GM12874 (cell line): ENCODE results near the gene SURF6.

Experiments used
- CTCF ChIP-seq: IDR thresholded peaks from 2 replicates; pipeline ENCODE4 v1.5.1; 2011; ENCODE audit warnings: low read depth, mild to moderate bottlenecking, control low read depth, low read length, moderate library complexity; ENCODE audit not compliant: insufficient read depth

SURF6 gene

GRCh38 chr9:133284362-133284761 lies 51.6 kb downstream of the SURF6 start:
- TF ChIP-seq CTCF: no peak

GRCh38 chr9:133282464-133283238 lies 53.3 kb downstream of the SURF6 start:
- TF ChIP-seq CTCF: no peak

DNA sequence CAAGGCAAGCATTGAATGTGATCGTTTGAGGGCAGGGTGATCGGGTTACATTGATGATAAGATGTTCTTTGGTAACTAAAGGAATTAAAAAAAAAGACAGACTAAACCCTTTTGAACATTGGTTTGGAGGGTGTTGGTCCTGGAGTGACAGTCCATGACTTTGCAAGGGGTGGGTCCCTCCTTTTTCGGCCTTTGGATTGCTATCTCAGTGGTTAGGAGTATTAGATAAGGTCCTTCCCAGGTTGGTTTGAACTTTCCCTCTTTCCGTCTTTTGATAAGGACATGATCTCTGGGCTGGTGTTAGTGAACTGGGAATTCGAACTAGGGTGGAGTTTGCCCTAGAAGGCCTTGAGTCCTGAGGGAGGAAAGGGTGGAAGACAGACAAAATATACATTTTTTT lies 55.6 kb downstream of the SURF6 start:
- no peak for TF ChIP-seq CTCF
